Transverse colon (tissue), 4 donors: ENCODE measurements around the gene ARGLU1. TPM values are rescaled to one million over a fixed set of nuclear protein-coding genes. Genes with fewer than 3 reads are reported as not detected.
A peak's percentile ranks its signal among the peaks of the same experiment; 100 is the strongest.

ENCODE experiments used
- DNase-seq: peaks from one replicate; pipeline ENCODE4 v3.0.0-alpha.2; 2019
- H3K27ac ChIP-seq, 4 donors: fragments of 200-600 bp; sonication (generic); 2 replicates each; pipeline ENCODE4 v1.5.1; 2016 to 2018; ENCODE audit warnings: inconsistent platforms in 4 of 4
- H3K27me3 ChIP-seq: fragments of 200-600 bp; sonication (generic); 2 replicates; pipeline ENCODE4 v1.5.1; 2017; ENCODE audit warnings: inconsistent platforms
- H3K36me3 ChIP-seq, 4 donors: fragments of 200-600 bp; sonication (generic); 2 replicates each; pipeline ENCODE4 v1.5.1; 2017 to 2019; ENCODE audit warnings: inconsistent platforms in 4 of 4
- H3K4me1 ChIP-seq, 4 donors: fragments of 200-600 bp; sonication (generic); 2 replicates each; pipeline ENCODE4 v1.5.1; 2017 to 2020; ENCODE audit warnings: inconsistent platforms in 4 of 4
- H3K4me3 ChIP-seq, 4 donors: fragments of 200-600 bp; sonication (generic); 1 replicate in 1 of 4; 2 replicates in 3 of 4; pipeline versions ENCODE4 v1.5.1 to v1.6.1; 2017 to 2019; ENCODE audit warnings: inconsistent platforms in 4 of 4
- H3K9me3 ChIP-seq, 2 donors: fragments of 200-600 bp; sonication (generic); 2 replicates each; pipeline ENCODE4 v1.5.1; 2017 to 2019; ENCODE audit warnings: inconsistent platforms in 2 of 2
- EP300 ChIP-seq: sonication (generic); formaldehyde crosslinking; IDR thresholded peaks from one replicate; pipeline ENCODE4 v1.6.1; 2017; ENCODE audit warnings: antibody characterized with exemption, low read depth
- POLR2A ChIP-seq: fragments of 450-650 bp; IDR thresholded peaks from one replicate; pipeline ENCODE4 v1.6.1; 2016; ENCODE audit warnings: antibody characterized with exemption, mild to moderate bottlenecking, moderate library complexity
- POLR2AphosphoS5 ChIP-seq, 3 donors: sonication (generic); formaldehyde crosslinking; IDR thresholded peaks; one replicate each; pipeline ENCODE4 v1.6.1; 2016; ENCODE audit warnings: antibody characterized with exemption in 3 of 3
- WGBS, 2 donors: methylation state at CpG; one replicate each; pipeline ENCODE4 v1.1.5; 2018; ENCODE audit warnings: low coverage in 1 of 2; 5-methylcytosine and 5-hydroxymethylcytosine counted together
- in situ Hi-C, 4 donors: fragments of 200-750 bp; cut with MboI; loops; one replicate each; pipeline versions ENCODE4 v1.15.0 to v1.15.1; 2017; ENCODE audit warnings: low sequenced_read_pairs in 3 of 4, low pct_ligation_motif_present in 1 of 4, low pct_unique_long_range_greater_than_20kb in 1 of 4
- intact Hi-C: fragments of 100-400 bp; cut with DNase I; formaldehyde crosslinking; loops from one replicate; pipeline ENCODE4 v1.15.1; 2023; ENCODE audit warnings: low total_unique reads
- total RNA-seq, 4 donors: library from RNA; depleted of rRNA; stranded (reverse); fragments of >200 nt; gene quantifications; one replicate each; pipeline ENCODE4 v1.1.0, GENCODE V29; 2016
- TF ChIP-seq, protein P1 (sequence below), 5 experiments: fragments of 200-600 bp in 3 of 5; fragments of 450-650 bp in 2 of 5; sonication (generic) in 3 of 5; IDR thresholded peaks; 1 replicate in 2 of 5; 2 replicates in 3 of 5; pipeline ENCODE4 v1.5.1; 2016 to 2017; ENCODE audit warnings: antibody characterized with exemption in 5 of 5, inconsistent platforms in 3 of 5, mild to moderate bottlenecking in 2 of 5, moderate library complexity in 1 of 5

Gene ARGLU1
- total RNA-seq, 4 donors from 2014 or later = 106 to 155 (median 155) TPM

DNA sequence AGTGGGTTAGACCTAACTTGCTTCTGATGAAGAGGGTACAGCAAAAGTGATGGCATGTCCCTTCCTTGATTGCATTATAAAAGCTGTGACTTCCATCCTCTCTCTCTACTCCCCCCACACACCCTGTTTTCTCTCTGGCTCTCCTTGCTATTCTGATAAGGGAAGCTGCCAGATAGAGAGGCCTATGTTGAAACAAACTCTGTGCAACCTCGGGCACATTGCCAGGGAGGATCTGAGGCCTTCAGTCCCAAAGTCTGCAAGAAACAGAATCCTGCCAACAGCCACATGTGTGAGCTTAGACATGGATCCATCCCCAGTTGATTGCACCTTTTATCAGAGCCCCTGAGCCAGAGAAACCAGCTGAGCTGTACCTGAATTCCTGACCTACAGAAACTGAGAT, 44.8 kb upstream of the ARGLU1 start:
- TF ChIP-seq, protein P1, sequence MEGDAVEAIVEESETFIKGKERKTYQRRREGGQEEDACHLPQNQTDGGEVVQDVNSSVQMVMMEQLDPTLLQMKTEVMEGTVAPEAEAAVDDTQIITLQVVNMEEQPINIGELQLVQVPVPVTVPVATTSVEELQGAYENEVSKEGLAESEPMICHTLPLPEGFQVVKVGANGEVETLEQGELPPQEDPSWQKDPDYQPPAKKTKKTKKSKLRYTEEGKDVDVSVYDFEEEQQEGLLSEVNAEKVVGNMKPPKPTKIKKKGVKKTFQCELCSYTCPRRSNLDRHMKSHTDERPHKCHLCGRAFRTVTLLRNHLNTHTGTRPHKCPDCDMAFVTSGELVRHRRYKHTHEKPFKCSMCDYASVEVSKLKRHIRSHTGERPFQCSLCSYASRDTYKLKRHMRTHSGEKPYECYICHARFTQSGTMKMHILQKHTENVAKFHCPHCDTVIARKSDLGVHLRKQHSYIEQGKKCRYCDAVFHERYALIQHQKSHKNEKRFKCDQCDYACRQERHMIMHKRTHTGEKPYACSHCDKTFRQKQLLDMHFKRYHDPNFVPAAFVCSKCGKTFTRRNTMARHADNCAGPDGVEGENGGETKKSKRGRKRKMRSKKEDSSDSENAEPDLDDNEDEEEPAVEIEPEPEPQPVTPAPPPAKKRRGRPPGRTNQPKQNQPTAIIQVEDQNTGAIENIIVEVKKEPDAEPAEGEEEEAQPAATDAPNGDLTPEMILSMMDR (IDR thresholded peaks at IDR 0.05) = no peak
- no peak for TF ChIP-seq POLR2AphosphoS5 (IDR thresholded peaks at IDR 0.05)
- no peak for TF ChIP-seq POLR2A
- TF ChIP-seq EP300 = no peak
- H3K9me3 ChIP-seq = no peaks in the 10 kb centered on the region
- H3K27ac ChIP-seq = no peak overlapping the region
- DNase-seq = peak; percentile 50
- WGBS, 2 donors = 14% methylated on average over 1 of the region's 1 CpG; no CpG with 5 or more reads in 1 of the 2 donors
- no peaks in the 10 kb centered on the region for H3K27me3 ChIP-seq
- no peaks in the 10 kb centered on the region for H3K36me3 ChIP-seq
- intact Hi-C loops = no loop called here
- H3K4me1 ChIP-seq = peaks cover 0 to 5% (median 0%) of the 10 kb centered on the region in 4 donors
- no peak overlapping the region for H3K4me3 ChIP-seq
- in situ Hi-C loops = no loop called here

DNA sequence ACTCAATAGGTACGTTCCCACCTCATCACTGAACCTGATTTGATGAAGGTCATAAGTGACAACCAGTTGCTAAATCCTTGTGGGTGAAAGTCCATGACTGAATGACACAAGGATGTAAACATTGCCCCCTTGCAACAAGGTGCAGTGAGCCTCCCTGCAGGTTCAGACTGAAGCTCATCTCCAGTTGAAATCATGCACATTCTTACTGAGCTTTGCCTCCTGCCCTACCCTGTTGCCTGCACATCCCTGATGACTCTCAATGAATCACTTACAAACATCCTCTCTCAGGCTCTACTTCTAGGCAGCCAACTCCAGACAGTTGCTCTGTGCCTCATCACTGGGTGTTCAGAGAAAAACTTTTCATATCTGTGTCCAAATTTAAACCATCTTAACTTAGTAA, 42.5 kb upstream of the ARGLU1 start:
- Histone ChIP-seq H3K4me3 (no peak overlapping the region), H3K9me3 (no peaks in the 10 kb centered on the region), H3K27ac (no peak overlapping the region), H3K36me3 (no peaks in the 10 kb centered on the region), H3K4me1 (peaks cover 0 to 5% (median 0%) of the 10 kb centered on the region in 4 donors), H3K27me3 (no peaks in the 10 kb centered on the region)
- in situ Hi-C loops (no loop called here), intact Hi-C loops (no loop called here)
- DNase-seq = no peak
- WGBS, 2 donors = 45 to 63% methylated on average over 1 of the region's 1 CpG
- TF ChIP-seq, protein P1 (IDR thresholded peaks at IDR 0.05) = no peak
- TF ChIP-seq EP300 = no peak
- no peak for TF ChIP-seq POLR2A
- TF ChIP-seq POLR2AphosphoS5 (IDR thresholded peaks at IDR 0.05) = no peak

DNA sequence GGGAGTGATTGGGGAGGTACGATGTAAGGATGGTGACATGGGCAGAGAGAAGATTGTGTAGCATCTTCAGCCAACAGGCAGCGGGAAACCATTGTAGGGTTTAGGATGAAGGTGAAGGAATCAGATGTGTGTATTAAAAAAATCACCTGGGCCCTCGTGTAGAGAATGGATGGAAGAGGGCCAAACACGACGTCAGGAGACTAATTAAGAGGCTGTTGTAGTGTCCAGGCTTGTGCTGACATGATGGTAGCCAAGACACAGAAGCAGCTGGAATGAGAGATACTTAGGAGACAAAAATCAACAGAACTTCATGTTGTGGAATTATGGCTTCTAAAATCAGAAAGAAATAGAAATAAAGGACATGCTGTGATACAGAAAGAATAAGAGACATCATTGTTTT, 41.2 kb upstream of the ARGLU1 start:
- in situ Hi-C loops (no loop called here), intact Hi-C loops (no loop called here)
- no peaks in the 10 kb centered on the region for H3K36me3 ChIP-seq
- H3K4me1 ChIP-seq = peaks cover 0 to 6% (median 0%) of the 10 kb centered on the region in 4 donors
- no peaks in the 10 kb centered on the region for H3K9me3 ChIP-seq
- TF ChIP-seq POLR2A (no peak), POLR2AphosphoS5 (IDR thresholded peaks at IDR 0.05) (no peak), EP300 (no peak)
- TF ChIP-seq, protein P1 (IDR thresholded peaks at IDR 0.05) = no peak
- H3K27me3 ChIP-seq = no peaks in the 10 kb centered on the region
- H3K27ac ChIP-seq = no peak overlapping the region
- 67 to 72% methylated on average over 5 of the region's 5 CpGs for WGBS, 2 donors
- DNase-seq = no peak
- H3K4me3 ChIP-seq = no peak overlapping the region

DNA sequence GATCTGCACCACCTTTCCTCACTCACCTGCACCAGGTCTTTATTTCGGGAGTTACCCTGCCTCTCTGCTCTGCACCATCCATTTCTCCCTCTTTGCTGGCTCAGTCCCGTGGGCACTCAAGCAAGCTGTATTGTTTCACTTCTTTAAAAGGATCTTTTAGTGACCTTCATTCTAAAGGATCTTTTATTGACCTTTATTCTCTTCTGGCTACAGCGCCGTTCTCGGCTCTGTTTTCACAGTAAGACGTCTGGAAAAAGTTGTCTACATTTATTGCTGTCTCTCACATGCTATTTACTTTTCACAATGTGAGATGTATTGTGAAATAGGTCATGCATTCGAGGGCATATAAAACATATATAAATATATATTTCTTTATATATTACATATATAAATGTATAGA, 35.6 kb upstream of the ARGLU1 start:
- in situ Hi-C loops = no loop called here
- DNase-seq = no peak
- WGBS, 2 donors = 29 to 40% methylated on average over 7 of the region's 7 CpGs

More for the DNA sequence above, 35.6 kb upstream of the ARGLU1 start:
- H3K9me3 ChIP-seq = no peaks in the 10 kb centered on the region
- TF ChIP-seq POLR2A = no peak
- TF ChIP-seq, protein P1 (IDR thresholded peaks at IDR 0.05) = no peak
- TF ChIP-seq POLR2AphosphoS5 (IDR thresholded peaks at IDR 0.05) = no peak
- no peak for TF ChIP-seq EP300
- intact Hi-C loops = no loop called here
- peak overlapping the region in 3 of 4 donors; percentile 10 to 47 (median 45) for H3K27ac ChIP-seq
- H3K4me3 ChIP-seq = no peak overlapping the region
- H3K4me1 ChIP-seq = peaks cover 0 to 19% (median 1%) of the 10 kb centered on the region in 4 donors
- no peaks in the 10 kb centered on the region for H3K36me3 ChIP-seq
- H3K27me3 ChIP-seq = no peaks in the 10 kb centered on the region
